Left ventricle myocardium inferior (tissue), 1 donor: ENCODE results near the gene GULP1. TPM values are rescaled to one million over a fixed set of nuclear protein-coding genes. Genes with fewer than 3 reads are reported as not detected.

ENCODE experiments used
- DNase-seq: peaks from one replicate; pipeline ENCODE4 v3.0.0-alpha.2; 2020
- H3K27ac ChIP-seq: fragments of 200-600 bp; replicated peaks from 2 replicates; pipeline ENCODE4 v1.8.0; 2021
- H3K27me3 ChIP-seq: fragments of 200-600 bp; 2 replicates; pipeline ENCODE4 v1.8.0; 2021; ENCODE audit warnings: low read depth
- H3K36me3 ChIP-seq: fragments of 200-600 bp; 2 replicates; pipeline ENCODE4 v1.8.0; 2021
- H3K4me1 ChIP-seq: fragments of 200-600 bp; 2 replicates; pipeline ENCODE4 v1.8.0; 2021
- H3K4me3 ChIP-seq: fragments of 200-600 bp; 2 replicates; pipeline ENCODE4 v1.8.0; 2021; ENCODE audit warnings: mild to moderate bottlenecking, moderate library complexity
- H3K9me3 ChIP-seq: fragments of 200-600 bp; replicated peaks from 2 replicates; pipeline ENCODE4 v1.8.0; 2021
- intact Hi-C: fragments of 100-400 bp; cut with micrococcal nuclease; formaldehyde crosslinking; loops from one replicate; pipeline ENCODE4 v1.11.0; 2022
- total RNA-seq: library from RNA; stranded (reverse); fragmentation: NEBNext Ultra II Directional; extraction: Animal tissue kit (Norgen Biotek cat#: 25700); gene quantifications from one replicate; pipeline ENCODE4 v1.2.1, GENCODE V29; 2021
- TF ChIP-seq, protein P1 (sequence below): fragments of 200-600 bp; IDR thresholded peaks from 2 replicates; pipeline ENCODE4 v1.8.0; 2021; ENCODE audit warnings: antibody characterized with exemption, mild to moderate bottlenecking, borderline replicate concordance
- donor health status: DM: no; HTN: yes; CAD: no; lungs with severe emphysema.

GULP1 gene
- total RNA-seq, 1 donor from 2014 or later, result 5.7 TPM

DNA sequence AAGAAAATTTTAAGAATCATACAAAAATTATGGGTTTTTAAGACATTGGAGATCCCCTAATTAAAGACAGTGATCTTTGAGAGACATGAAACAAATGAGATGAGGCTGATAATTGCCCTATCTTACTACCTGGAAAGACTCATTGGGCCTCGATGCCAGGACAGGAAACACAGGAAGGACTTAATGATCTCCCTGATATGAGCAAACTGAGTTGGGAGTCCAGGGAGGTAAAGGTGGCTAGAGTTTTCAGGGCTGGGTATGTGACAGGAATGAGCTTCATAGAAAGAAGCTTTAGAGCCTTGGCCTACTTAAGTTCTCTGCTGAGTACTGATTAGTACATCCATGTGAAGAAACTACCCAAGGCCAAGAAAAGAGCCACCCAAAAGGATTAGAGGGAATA is 40.6 kb upstream of the GULP1 start:
- Histone ChIP-seq H3K9me3 (peaks cover 21% of the 10 kb centered on the region), H3K4me3 (no peak overlapping the region), H3K27me3 (no peaks in the 10 kb centered on the region), H3K36me3 (no peaks in the 10 kb centered on the region), H3K27ac (no peak overlapping the region), H3K4me1 (no peaks in the 10 kb centered on the region)
- DNase-seq, result no peak
- TF ChIP-seq, protein P1, sequence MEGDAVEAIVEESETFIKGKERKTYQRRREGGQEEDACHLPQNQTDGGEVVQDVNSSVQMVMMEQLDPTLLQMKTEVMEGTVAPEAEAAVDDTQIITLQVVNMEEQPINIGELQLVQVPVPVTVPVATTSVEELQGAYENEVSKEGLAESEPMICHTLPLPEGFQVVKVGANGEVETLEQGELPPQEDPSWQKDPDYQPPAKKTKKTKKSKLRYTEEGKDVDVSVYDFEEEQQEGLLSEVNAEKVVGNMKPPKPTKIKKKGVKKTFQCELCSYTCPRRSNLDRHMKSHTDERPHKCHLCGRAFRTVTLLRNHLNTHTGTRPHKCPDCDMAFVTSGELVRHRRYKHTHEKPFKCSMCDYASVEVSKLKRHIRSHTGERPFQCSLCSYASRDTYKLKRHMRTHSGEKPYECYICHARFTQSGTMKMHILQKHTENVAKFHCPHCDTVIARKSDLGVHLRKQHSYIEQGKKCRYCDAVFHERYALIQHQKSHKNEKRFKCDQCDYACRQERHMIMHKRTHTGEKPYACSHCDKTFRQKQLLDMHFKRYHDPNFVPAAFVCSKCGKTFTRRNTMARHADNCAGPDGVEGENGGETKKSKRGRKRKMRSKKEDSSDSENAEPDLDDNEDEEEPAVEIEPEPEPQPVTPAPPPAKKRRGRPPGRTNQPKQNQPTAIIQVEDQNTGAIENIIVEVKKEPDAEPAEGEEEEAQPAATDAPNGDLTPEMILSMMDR, result no peak
- intact Hi-C loops, result no loop called here

DNA sequence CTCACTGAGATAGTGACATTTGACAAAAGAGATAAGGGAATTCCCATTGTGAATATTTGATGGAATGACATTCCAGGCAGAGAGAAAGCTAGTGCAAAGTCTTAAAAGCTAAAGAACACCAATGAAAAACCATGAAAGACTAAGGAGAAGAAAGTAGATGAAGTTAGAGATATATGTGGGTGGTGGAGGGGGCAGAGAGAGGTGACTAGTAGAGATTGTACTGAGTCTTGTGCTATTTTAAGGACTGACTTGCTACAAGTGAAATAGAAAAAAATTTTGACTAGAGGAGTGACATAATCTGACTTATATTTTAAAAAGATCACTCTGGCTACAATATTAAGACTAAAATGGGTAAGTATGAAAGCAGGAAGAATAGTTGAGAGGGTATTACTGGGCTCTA is 35.3 kb upstream of the GULP1 start:
- no peaks in the 10 kb centered on the region for H3K36me3 ChIP-seq
- no peak for DNase-seq
- no peak overlapping the region for H3K4me3 ChIP-seq
- H3K4me1 ChIP-seq, result no peaks in the 10 kb centered on the region
- H3K27ac ChIP-seq, result no peak overlapping the region
- peaks cover 21% of the 10 kb centered on the region for H3K9me3 ChIP-seq
- H3K27me3 ChIP-seq, result no peaks in the 10 kb centered on the region
- intact Hi-C loops, result no loop called here
- TF ChIP-seq, protein P1, result no peak

DNA sequence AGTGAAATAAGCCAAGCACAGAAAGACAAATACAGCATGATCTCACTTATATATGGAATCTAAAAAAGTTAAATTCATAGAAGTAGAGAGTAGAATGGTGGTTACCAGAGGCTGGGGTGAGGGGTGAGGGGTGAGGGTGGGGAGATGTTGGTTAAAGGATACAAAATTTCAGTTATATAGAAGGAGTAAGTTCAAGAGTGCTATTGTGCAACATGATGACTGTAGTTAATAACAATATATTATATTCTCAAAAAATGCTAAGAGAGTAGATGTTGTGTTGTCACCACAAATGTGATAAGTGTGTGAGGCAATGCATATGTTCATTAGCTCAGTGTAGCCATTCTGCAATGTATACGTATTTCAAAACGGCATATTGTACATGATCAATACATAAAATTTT is 26.4 kb upstream of the GULP1 start:
- Histone ChIP-seq H3K9me3 (peaks cover 5% of the 10 kb centered on the region), H3K27me3 (no peaks in the 10 kb centered on the region), H3K4me3 (no peak overlapping the region), H3K4me1 (no peaks in the 10 kb centered on the region), H3K36me3 (no peaks in the 10 kb centered on the region), H3K27ac (no peak overlapping the region)
- no peak for DNase-seq
- intact Hi-C loops, result no loop called here
- TF ChIP-seq, protein P1, result no peak

DNA sequence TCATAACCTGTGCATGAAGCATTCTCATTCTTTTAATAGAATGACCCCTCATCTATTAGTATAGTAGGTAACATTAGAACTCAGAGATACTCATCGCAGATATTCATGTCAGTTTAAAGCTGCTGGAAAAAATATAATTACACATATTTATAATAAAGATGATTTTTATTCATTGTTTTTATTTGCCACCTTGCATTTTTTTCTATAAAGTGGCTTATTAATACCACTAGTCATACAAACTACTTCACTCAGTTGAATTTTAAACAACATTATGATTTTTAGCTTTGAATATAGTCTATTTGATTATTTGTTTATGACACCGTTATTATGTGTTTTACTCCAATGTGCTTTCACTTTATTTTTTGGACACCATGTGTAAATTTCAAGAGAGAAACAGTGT is 23.9 kb upstream of the GULP1 start:
- H3K9me3 ChIP-seq, result peaks cover 5% of the 10 kb centered on the region
- H3K27ac ChIP-seq, result no peak overlapping the region
- no peak for DNase-seq
- no peaks in the 10 kb centered on the region for H3K27me3 ChIP-seq
- intact Hi-C loops, result no loop called here
- H3K36me3 ChIP-seq, result no peaks in the 10 kb centered on the region
- TF ChIP-seq, protein P1, result no peak
- H3K4me1 ChIP-seq, result no peaks in the 10 kb centered on the region
- no peak overlapping the region for H3K4me3 ChIP-seq

DNA sequence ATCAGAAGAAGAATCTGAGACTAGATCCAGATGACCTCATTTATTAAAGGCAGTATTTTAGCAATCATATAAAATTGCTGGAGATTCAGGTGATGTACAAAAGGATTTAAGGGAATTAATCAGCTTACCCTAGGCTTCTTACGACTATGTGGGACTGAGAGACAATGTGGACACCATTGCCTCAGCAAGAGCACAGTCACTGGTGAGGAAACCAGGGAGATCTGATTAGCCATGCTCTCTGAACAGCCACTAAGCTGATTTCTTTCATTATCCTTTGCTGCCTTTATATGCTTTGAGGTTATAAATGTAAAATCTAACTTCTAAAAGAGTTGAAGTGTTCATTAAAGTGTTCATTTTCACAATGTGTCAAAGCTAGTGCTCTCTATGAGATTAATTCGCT is 22.7 kb upstream of the GULP1 start:
- no peak overlapping the region for H3K4me3 ChIP-seq
- no peak for DNase-seq
- no peaks in the 10 kb centered on the region for H3K27me3 ChIP-seq
- TF ChIP-seq, protein P1, result no peak
- peaks cover 5% of the 10 kb centered on the region for H3K9me3 ChIP-seq
- no peak overlapping the region for H3K27ac ChIP-seq
- H3K36me3 ChIP-seq, result no peaks in the 10 kb centered on the region
- H3K4me1 ChIP-seq, result no peaks in the 10 kb centered on the region
- intact Hi-C loops, result no loop called here

DNA sequence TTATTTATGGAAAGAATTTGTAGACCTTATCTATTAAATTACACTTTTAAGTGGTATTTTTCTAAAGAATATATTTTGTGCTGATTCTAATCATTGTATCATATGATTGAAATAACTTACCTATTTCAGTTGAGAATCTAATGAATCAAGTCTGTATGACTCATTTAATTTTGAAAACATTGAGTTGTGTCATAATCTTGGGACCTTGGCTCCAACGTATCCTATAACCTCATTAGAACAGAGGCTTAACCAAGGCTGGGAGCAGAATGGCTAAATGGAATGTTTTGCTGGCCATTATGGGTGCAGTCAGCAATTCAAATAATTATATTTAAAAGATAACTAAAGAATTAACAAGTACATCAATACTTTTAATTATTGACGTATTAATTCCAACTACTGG is 19.6 kb upstream of the GULP1 start:
- H3K4me3 ChIP-seq, result no peak overlapping the region
- intact Hi-C loops, result no loop called here
- no peak for DNase-seq
- TF ChIP-seq, protein P1, result no peak
- no peak overlapping the region for H3K27ac ChIP-seq
- no peaks in the 10 kb centered on the region for H3K27me3 ChIP-seq
- no peaks in the 10 kb centered on the region for H3K36me3 ChIP-seq
- no peaks in the 10 kb centered on the region for H3K4me1 ChIP-seq
- peaks cover 5% of the 10 kb centered on the region for H3K9me3 ChIP-seq
